Measurements from ENCODE around the gene SREK1IP1. TPM values are rescaled to one million over a fixed set of nuclear protein-coding genes. Genes with fewer than 3 reads are reported as not detected.
A peak's percentile ranks its signal among the peaks of the same experiment; 100 is the strongest.

SREK1IP1 gene
- total RNA-seq, 1 donor from 2014 or later = 31.7 TPM

GRCh38 chr5:64693636-64694035, 74.9 kb downstream of the SREK1IP1 start:
- no peak overlapping the region for H3K27ac Mint-ChIP-seq
- no peaks in the 10 kb centered on the region for H3K36me3 Mint-ChIP-seq (ENCODE audit: low read depth)
- H3K4me1 Mint-ChIP-seq (ENCODE audit: low read depth) = peaks cover 6% of the 10 kb centered on the region
- H3K9me3 Mint-ChIP-seq = peaks cover 8% of the 10 kb centered on the region
- intact Hi-C loops (cut with micrococcal nuclease) = no loop called here
- no peak for DNase-seq (ENCODE audit: low spot score)
- H3K27me3 Mint-ChIP-seq (ENCODE audit: insufficient read depth) = peaks cover 44% of the 10 kb centered on the region
- no peak overlapping the region for H3K4me3 Mint-ChIP-seq

GRCh38 chr5:64691291-64691690, 77.2 kb downstream of the SREK1IP1 start:
- peaks cover 50% of the 10 kb centered on the region for H3K27me3 Mint-ChIP-seq (ENCODE audit: insufficient read depth)
- no peak overlapping the region for H3K4me3 Mint-ChIP-seq
- peaks cover 6% of the 10 kb centered on the region for H3K4me1 Mint-ChIP-seq (ENCODE audit: low read depth)
- H3K36me3 Mint-ChIP-seq (ENCODE audit: low read depth) = no peaks in the 10 kb centered on the region
- no peaks in the 10 kb centered on the region for H3K9me3 Mint-ChIP-seq
- no peak overlapping the region for H3K27ac Mint-ChIP-seq
- intact Hi-C loops (cut with micrococcal nuclease) = no loop called here
- DNase-seq (ENCODE audit: low spot score) = no peak

GRCh38 chr5:64690417-64691151, 77.9 kb downstream of the SREK1IP1 start, which contains the start of gene SHISAL2B:
Gene SHISAL2B, plus strand, starts transcription at chr5:64690503. Its CDS starts 121 bp downstream, at chr5:64690624.
- peaks cover 6% of the 10 kb centered on the region for H3K4me1 Mint-ChIP-seq (ENCODE audit: low read depth)
- H3K27ac Mint-ChIP-seq = no peak within 1 kb of the TSS
- H3K4me3 Mint-ChIP-seq = peak within 1 kb of the TSS; percentile 27
- no peak for DNase-seq (ENCODE audit: low spot score)
- no peaks in the 10 kb centered on the region for H3K9me3 Mint-ChIP-seq
- peaks cover 50% of the 10 kb centered on the region for H3K27me3 Mint-ChIP-seq (ENCODE audit: insufficient read depth)
- H3K36me3 Mint-ChIP-seq (ENCODE audit: low read depth) = no peaks in the 10 kb centered on the region
- intact Hi-C loops (cut with micrococcal nuclease) = no loop called here

- H3K4me1 Mint-ChIP-seq (ENCODE audit: low read depth) = peaks cover 6% of the 10 kb centered on the region
- H3K27ac Mint-ChIP-seq = no peak overlapping the region
- H3K9me3 Mint-ChIP-seq = no peaks in the 10 kb centered on the region
- H3K36me3 Mint-ChIP-seq (ENCODE audit: low read depth) = no peaks in the 10 kb centered on the region
- DNase-seq (ENCODE audit: low spot score) = no peak
- intact Hi-C loops (cut with micrococcal nuclease) = no loop called here
- H3K27me3 Mint-ChIP-seq (ENCODE audit: insufficient read depth) = peaks cover 50% of the 10 kb centered on the region
- peak overlapping the region; percentile 27 for H3K4me3 Mint-ChIP-seq
These were observed 78.4 kb downstream of the SREK1IP1 start for GRCh38 chr5:64690104-64690416.

GRCh38 chr5:64688965-64689364, 79.5 kb downstream of the SREK1IP1 start:
- peaks cover 50% of the 10 kb centered on the region for H3K27me3 Mint-ChIP-seq (ENCODE audit: insufficient read depth)
- intact Hi-C loops (cut with micrococcal nuclease) = no loop called here

GRCh38 chr5:64688391-64688790, 80.1 kb downstream of the SREK1IP1 start:
- Mint-ChIP-seq H3K27ac (no peak overlapping the region), H3K36me3 (ENCODE audit: low read depth) (no peaks in the 10 kb centered on the region), H3K4me1 (ENCODE audit: low read depth) (peaks cover 6% of the 10 kb centered on the region), H3K9me3 (no peaks in the 10 kb centered on the region), H3K27me3 (ENCODE audit: insufficient read depth) (peaks cover 49% of the 10 kb centered on the region), H3K4me3 (no peak overlapping the region)
- intact Hi-C loops (cut with micrococcal nuclease) = no loop called here
- no peak for DNase-seq (ENCODE audit: low spot score)

More at GRCh38 chr5:64688965-64689364, 79.5 kb downstream of the SREK1IP1 start:
- no peak for DNase-seq (ENCODE audit: low spot score)
- Mint-ChIP-seq H3K9me3 (no peaks in the 10 kb centered on the region), H3K36me3 (ENCODE audit: low read depth) (no peaks in the 10 kb centered on the region), H3K4me1 (ENCODE audit: low read depth) (peaks cover 6% of the 10 kb centered on the region), H3K4me3 (no peak overlapping the region), H3K27ac (no peak overlapping the region)

GRCh38 chr5:64685866-64686265, 82.6 kb downstream of the SREK1IP1 start:
- H3K4me3 Mint-ChIP-seq = no peak overlapping the region
- no peaks in the 10 kb centered on the region for H3K36me3 Mint-ChIP-seq (ENCODE audit: low read depth)
- intact Hi-C loops (cut with micrococcal nuclease) = no loop called here
- no peak overlapping the region for H3K27ac Mint-ChIP-seq
- DNase-seq (ENCODE audit: low spot score) = no peak
- H3K27me3 Mint-ChIP-seq (ENCODE audit: insufficient read depth) = peaks cover 31% of the 10 kb centered on the region
- H3K9me3 Mint-ChIP-seq = no peaks in the 10 kb centered on the region
- peaks cover 6% of the 10 kb centered on the region for H3K4me1 Mint-ChIP-seq (ENCODE audit: low read depth)

- intact Hi-C loops (cut with micrococcal nuclease) = no loop called here
- Mint-ChIP-seq H3K27me3 (ENCODE audit: insufficient read depth) (peaks cover 7% of the 10 kb centered on the region), H3K27ac (no peak overlapping the region), H3K36me3 (ENCODE audit: low read depth) (no peaks in the 10 kb centered on the region), H3K4me1 (ENCODE audit: low read depth) (no peaks in the 10 kb centered on the region), H3K9me3 (no peaks in the 10 kb centered on the region), H3K4me3 (no peak overlapping the region)
- DNase-seq (ENCODE audit: low spot score) = no peak
These were observed 85.9 kb downstream of the SREK1IP1 start for GRCh38 chr5:64682608-64683007.

GRCh38 chr5:64680289-64680688, 88.2 kb downstream of the SREK1IP1 start:
- intact Hi-C loops (cut with micrococcal nuclease) = no loop called here
- H3K27ac Mint-ChIP-seq = no peak overlapping the region
- DNase-seq (ENCODE audit: low spot score) = no peak

GRCh38 chr5:64678374-64678773, 90.1 kb downstream of the SREK1IP1 start:
- intact Hi-C loops (cut with micrococcal nuclease) = no loop called here
- no peak overlapping the region for H3K4me3 Mint-ChIP-seq
- peaks cover 8% of the 10 kb centered on the region for H3K27me3 Mint-ChIP-seq (ENCODE audit: insufficient read depth)
- no peaks in the 10 kb centered on the region for H3K9me3 Mint-ChIP-seq
- no peaks in the 10 kb centered on the region for H3K36me3 Mint-ChIP-seq (ENCODE audit: low read depth)
- H3K27ac Mint-ChIP-seq = no peak overlapping the region
- DNase-seq (ENCODE audit: low spot score) = no peak
- H3K4me1 Mint-ChIP-seq (ENCODE audit: low read depth) = no peaks in the 10 kb centered on the region

More at GRCh38 chr5:64680289-64680688, 88.2 kb downstream of the SREK1IP1 start:
- H3K9me3 Mint-ChIP-seq = no peaks in the 10 kb centered on the region
- no peak overlapping the region for H3K4me3 Mint-ChIP-seq
- H3K36me3 Mint-ChIP-seq (ENCODE audit: low read depth) = no peaks in the 10 kb centered on the region
- H3K4me1 Mint-ChIP-seq (ENCODE audit: low read depth) = no peaks in the 10 kb centered on the region
- H3K27me3 Mint-ChIP-seq (ENCODE audit: insufficient read depth) = peaks cover 8% of the 10 kb centered on the region

GRCh38 chr5:64671678-64672077, 96.8 kb downstream of the SREK1IP1 start:
- no peaks in the 10 kb centered on the region for H3K9me3 Mint-ChIP-seq
- no peak overlapping the region for H3K27ac Mint-ChIP-seq
- no peak overlapping the region for H3K4me3 Mint-ChIP-seq
- no peak for DNase-seq (ENCODE audit: low spot score)
- intact Hi-C loops (cut with micrococcal nuclease) = no loop called here
- H3K36me3 Mint-ChIP-seq (ENCODE audit: low read depth) = no peaks in the 10 kb centered on the region
- H3K27me3 Mint-ChIP-seq (ENCODE audit: insufficient read depth) = peaks cover 5% of the 10 kb centered on the region
- H3K4me1 Mint-ChIP-seq (ENCODE audit: low read depth) = no peaks in the 10 kb centered on the region

- no peak overlapping the region for H3K4me3 Mint-ChIP-seq
- H3K27me3 Mint-ChIP-seq (ENCODE audit: insufficient read depth) = no peaks in the 10 kb centered on the region
- H3K27ac Mint-ChIP-seq = no peak overlapping the region
- intact Hi-C loops (cut with micrococcal nuclease) = no loop called here
- H3K9me3 Mint-ChIP-seq = no peaks in the 10 kb centered on the region
- no peaks in the 10 kb centered on the region for H3K4me1 Mint-ChIP-seq (ENCODE audit: low read depth)
- DNase-seq (ENCODE audit: low spot score) = no peak
- H3K36me3 Mint-ChIP-seq (ENCODE audit: low read depth) = no peaks in the 10 kb centered on the region
These were observed 98.2 kb downstream of the SREK1IP1 start for GRCh38 chr5:64670277-64670676.

Measured in activated T-helper 1 cell treated with anti-CD3 and anti-CD28 coated beads, Interleukin-12 subunit alpha, Interleukin-12 subunit beta, Interleukin-2, Interleukin-4 antibody, amounts not matched to agents 30 ng/mL and 10 ng/mL and 1 ng/mL, durations not matched to agents 14 hours and 24 hours and 36 hours (primary cell).